CD4-positive, alpha-beta T cell treated with Interleukin-15 for 1 hour (primary cell): Measurements from ENCODE around the gene MYO1D.

Experiments used
- DNase-seq: peaks from one replicate; pipeline ENCODE4 v3.0.0-alpha.2; 2020

Gene MYO1D

GRCh38 chr17:32609884-32610650, 266.9 kb downstream of the MYO1D start:
- DNase-seq: no peak

GRCh38 chr17:32609085-32609484, 267.8 kb downstream of the MYO1D start:
- DNase-seq: peak; percentile 71

- DNase-seq: no peak
Measured at GRCh38 chr17:32608267-32608666, 268.7 kb downstream of the MYO1D start.

GRCh38 chr17:32604966-32605365, 272.0 kb downstream of the MYO1D start:
- no peak for DNase-seq

GRCh38 chr17:32602396-32602795, 274.5 kb downstream of the MYO1D start:
- DNase-seq: no peak

GRCh38 chr17:32601866-32602265, 275.1 kb downstream of the MYO1D start:
- no peak for DNase-seq

GRCh38 chr17:32596628-32597027, 280.3 kb downstream of the MYO1D start:
- DNase-seq: no peak

- no peak for DNase-seq
Measured at GRCh38 chr17:32596206-32596605, 280.7 kb downstream of the MYO1D start.

GRCh38 chr17:32593003-32593402, 283.9 kb downstream of the MYO1D start:
- DNase-seq: no peak

GRCh38 chr17:32591405-32591804, 285.5 kb downstream of the MYO1D start:
- no peak for DNase-seq

GRCh38 chr17:32590974-32591373, 285.9 kb downstream of the MYO1D start:
- no peak for DNase-seq

- no peak for DNase-seq
Measured at GRCh38 chr17:32588982-32589381, 287.9 kb downstream of the MYO1D start.

GRCh38 chr17:32588135-32588534, 288.8 kb downstream of the MYO1D start:
- DNase-seq: no peak

- no peak for DNase-seq
Measured at GRCh38 chr17:32586666-32587065, 290.3 kb downstream of the MYO1D start.

GRCh38 chr17:32584792-32585191, 292.1 kb downstream of the MYO1D start:
- no peak for DNase-seq

- no peak for DNase-seq
Measured at GRCh38 chr17:32583053-32583452, 293.9 kb downstream of the MYO1D start.

- DNase-seq: no peak
Measured at GRCh38 chr17:32575852-32576251, 301.1 kb downstream of the MYO1D start.

GRCh38 chr17:32570081-32570396, 306.9 kb downstream of the MYO1D start:
- no peak for DNase-seq

GRCh38 chr17:32569171-32570080, 307.5 kb downstream of the MYO1D start:
- DNase-seq: no peak

- DNase-seq: no peak
Measured at GRCh38 chr17:32568705-32569104, 308.2 kb downstream of the MYO1D start.

GRCh38 chr17:32567511-32567910, 309.4 kb downstream of the MYO1D start:
- DNase-seq: no peak

- DNase-seq: no peak
Measured at GRCh38 chr17:32567086-32567485, 309.8 kb downstream of the MYO1D start.

GRCh38 chr17:32566303-32566702, 310.6 kb downstream of the MYO1D start:
- DNase-seq: no peak

GRCh38 chr17:32565401-32565800, 311.5 kb downstream of the MYO1D start:
- no peak for DNase-seq
